ENCODE data around the gene CHST6.
A peak's percentile ranks its signal among the peaks of the same experiment; 100 is the strongest.
"Not testable (repeated sequence)": the region's sequence is repeated elsewhere in the genome, so short reads cannot be mapped to it uniquely, and the experiment has no call there.

CHST6 gene

DNA sequence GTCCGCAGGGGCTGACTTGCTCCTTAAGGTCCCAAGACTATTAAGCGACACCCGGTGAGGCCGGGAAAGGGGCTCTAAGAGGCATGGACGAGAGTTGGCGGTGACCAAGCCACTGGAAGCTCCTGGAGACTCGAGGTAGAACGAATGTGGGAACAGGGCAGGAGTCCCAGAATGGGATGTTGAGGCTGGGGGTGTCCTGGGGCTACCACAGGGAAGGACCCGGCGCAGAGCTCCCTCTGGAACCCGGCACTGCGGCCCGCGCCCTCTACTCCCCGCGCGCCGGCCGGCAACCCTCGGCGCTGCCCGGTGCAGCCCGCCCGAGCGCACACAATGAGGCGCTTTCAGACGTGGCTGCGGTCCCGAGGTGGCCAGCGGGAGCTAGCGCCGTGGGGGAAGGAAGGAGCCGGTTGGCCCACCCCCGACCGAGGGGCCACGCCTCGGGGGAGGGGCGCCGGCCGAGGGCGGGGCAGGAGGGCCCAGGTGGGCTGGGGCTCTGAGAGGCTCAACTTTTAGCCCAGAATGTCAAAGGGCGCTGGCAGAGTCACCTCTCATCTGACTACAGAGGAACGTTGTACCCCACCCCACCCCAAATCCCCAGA lies at the start of gene CHST6:
CHST6 (minus strand) TSS at position 366 of the 599 bp plus-strand sequence. CDS start 15,613 bp downstream, outside the sequence.
- DNase-seq (ENCODE audit: low read depth): no peak
- peak within 1 kb of the TSS; percentile 54 for H3K4me3 ChIP-seq (ENCODE audit: control insufficient read depth, low read depth, low read length)
- TF ChIP-seq, protein P1, sequence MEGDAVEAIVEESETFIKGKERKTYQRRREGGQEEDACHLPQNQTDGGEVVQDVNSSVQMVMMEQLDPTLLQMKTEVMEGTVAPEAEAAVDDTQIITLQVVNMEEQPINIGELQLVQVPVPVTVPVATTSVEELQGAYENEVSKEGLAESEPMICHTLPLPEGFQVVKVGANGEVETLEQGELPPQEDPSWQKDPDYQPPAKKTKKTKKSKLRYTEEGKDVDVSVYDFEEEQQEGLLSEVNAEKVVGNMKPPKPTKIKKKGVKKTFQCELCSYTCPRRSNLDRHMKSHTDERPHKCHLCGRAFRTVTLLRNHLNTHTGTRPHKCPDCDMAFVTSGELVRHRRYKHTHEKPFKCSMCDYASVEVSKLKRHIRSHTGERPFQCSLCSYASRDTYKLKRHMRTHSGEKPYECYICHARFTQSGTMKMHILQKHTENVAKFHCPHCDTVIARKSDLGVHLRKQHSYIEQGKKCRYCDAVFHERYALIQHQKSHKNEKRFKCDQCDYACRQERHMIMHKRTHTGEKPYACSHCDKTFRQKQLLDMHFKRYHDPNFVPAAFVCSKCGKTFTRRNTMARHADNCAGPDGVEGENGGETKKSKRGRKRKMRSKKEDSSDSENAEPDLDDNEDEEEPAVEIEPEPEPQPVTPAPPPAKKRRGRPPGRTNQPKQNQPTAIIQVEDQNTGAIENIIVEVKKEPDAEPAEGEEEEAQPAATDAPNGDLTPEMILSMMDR (IDR thresholded peaks at IDR 0.05; ENCODE audit: control insufficient read depth, insufficient read depth, low read depth, low read length, missing control alignments): no peak

DNA sequence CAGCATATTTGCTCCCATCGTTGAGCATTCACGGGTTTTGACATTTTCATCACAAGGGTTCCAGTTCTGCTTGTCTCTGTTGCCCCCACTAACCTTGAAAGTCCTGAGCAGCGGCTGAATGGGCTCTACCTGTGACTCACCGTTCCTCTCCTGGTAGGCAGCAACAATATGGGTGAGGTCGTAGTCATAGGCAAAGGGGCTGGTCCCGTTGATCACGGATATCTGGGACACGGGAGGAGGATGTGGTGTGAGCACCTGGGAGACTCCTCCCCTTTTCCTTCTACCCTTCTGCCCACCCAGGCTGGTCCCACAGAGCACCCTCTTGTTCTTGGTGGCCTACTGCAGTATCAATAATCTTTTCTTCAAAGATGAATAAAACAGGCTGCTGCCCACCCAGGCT lies 47.2 kb upstream of the CHST6 start:
- DNase-seq (ENCODE audit: low read depth); H3K4me3 ChIP-seq (ENCODE audit: control insufficient read depth, low read depth, low read length): not testable (repeated sequence)

DNA sequence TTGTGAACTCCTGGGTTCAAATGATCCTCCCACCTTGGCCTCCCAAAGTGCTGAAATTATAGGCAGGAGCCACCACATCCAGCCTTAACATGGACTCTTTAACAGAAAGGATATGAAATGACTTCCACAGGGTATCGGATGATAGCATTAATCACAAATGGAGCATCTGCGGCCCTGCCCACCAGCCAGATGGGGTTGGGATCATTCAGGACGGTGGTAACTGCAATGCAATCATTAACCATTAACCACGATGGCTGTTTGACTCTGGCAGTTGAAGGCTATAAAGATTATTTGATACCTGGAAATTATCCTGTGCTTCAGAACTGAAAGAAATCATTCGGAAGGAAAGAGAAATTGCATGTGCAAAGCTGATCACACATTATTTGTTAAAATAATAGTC lies 46.0 kb upstream of the CHST6 start:
- no peak for DNase-seq (ENCODE audit: low read depth)
- TF ChIP-seq, protein P1 (IDR thresholded peaks at IDR 0.05; ENCODE audit: control insufficient read depth, insufficient read depth, low read depth, low read length, missing control alignments): no peak
- no peak overlapping the region for H3K4me3 ChIP-seq (ENCODE audit: control insufficient read depth, low read depth, low read length)

DNA sequence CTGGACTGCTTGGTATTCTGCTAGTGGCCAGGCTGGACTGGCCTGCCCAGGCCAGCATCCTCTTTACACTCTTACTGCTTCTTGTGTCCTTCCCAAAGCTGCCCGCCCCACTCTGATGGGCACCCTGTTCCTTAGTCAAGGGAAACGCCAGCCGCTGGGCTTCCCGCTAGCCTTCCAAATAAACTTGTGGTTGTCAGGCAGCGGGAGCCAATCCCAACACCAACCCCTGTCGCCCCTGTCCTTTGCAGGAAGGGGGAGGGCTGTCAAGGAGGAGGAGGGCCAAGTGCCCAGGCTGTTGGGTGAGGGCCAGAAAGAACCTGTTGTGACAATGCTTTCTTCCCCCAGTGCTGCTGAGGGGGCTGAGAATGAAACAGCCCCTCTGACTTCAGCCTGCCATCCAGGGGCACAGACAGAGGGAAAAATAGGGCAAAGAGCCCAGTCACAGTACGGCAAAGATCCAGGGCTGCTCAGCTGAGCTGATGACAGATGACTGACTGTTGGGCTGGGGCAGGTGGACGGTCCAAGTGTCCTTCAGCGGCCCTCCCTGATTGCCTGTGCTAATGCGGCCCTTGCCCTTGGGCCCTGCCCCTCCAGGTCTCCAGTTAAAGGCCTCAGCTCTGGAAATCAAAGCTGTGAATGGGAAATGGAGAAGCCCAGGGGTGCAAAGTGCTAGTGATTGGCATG lies 43.8 kb upstream of the CHST6 start:
- DNase-seq (ENCODE audit: low read depth); H3K4me3 ChIP-seq (ENCODE audit: control insufficient read depth, low read depth, low read length): not testable (repeated sequence)

DNA sequence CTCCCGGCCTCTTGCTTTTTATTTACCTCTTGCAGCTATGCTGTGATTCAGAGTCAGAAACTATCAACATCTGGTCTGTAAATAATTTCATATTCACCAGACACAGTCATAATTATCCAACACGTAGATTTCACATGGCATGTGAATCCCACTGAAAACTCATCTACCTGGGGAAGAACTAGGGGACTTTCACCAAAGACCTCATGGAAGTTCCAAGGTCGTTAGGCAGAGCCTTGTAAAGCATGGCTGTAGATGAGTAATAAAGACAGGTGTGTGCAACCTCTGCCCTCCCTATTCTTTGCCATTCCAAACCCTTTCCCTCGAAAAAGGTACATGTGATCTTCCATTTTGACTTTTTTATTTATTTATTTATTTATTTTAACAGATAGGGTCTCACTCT lies 42.5 kb upstream of the CHST6 start:
- H3K4me3 ChIP-seq (ENCODE audit: control insufficient read depth, low read depth, low read length): no peak overlapping the region
- no peak for DNase-seq (ENCODE audit: low read depth)
- TF ChIP-seq, protein P1 (IDR thresholded peaks at IDR 0.05; ENCODE audit: control insufficient read depth, insufficient read depth, low read depth, low read length, missing control alignments): no peak

DNA sequence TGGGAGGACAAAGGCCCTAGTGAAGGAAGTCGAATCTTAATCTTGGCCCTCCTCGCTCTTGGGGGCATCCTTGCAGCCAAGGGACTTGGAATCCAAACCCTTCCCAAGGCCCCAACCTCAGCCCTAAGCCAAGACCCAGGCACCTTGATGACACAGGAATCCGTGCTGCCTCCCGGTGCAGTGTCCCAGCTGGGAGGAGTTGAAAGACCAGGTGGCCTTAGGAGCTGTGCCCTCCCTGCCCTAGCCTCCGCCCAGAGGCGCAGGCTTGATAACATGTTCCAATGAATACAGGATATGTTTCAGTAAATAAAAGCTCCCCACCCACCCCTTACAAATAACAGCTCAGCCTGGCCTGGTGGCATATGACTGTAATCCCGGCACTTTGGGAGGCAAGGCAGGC lies 40.7 kb upstream of the CHST6 start, which contains the start of gene CHST5:
CHST5 (minus strand) TSS at position 208 of the 400 bp plus-strand sequence. CDS start 5,724 bp downstream, outside the sequence.
- TF ChIP-seq, protein P1 (IDR thresholded peaks at IDR 0.05; ENCODE audit: control insufficient read depth, insufficient read depth, low read depth, low read length, missing control alignments): no peak
- no peak within 1 kb of the TSS for H3K4me3 ChIP-seq (ENCODE audit: control insufficient read depth, low read depth, low read length)
- DNase-seq (ENCODE audit: low read depth): no peak

DNA sequence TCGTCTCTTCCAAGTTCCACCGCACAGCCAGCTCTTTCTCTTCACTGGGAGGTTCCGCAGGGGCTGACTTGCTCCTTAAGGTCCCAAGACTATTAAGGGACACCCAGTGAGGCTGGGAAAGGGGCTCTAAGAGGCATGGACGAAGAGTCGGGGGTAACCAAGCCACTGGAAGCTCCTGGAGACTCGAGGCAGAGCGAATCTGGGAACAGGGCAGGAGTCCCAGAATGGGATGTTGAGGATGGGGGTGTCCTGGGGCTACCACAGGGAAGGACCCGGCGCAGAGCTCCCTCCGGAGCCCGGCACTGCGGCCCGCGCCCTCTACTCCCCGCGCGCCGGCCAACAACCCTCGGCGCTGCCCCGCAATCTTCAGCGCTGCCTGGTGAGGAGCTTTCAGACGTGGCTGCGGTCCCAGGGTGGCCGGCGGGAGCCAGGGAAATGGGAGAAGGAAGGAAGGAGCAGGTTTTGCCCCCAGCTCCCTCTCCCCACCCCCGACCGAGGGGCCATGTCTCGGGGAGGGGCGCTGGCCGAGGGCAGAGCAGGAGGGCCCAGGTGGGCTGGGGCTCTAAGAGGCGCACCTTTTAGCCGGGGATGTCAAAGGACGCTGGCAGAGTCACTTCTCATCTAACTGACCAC lies 40.1 kb upstream of the CHST6 start:
- TF ChIP-seq, protein P1 (IDR thresholded peaks at IDR 0.05; ENCODE audit: control insufficient read depth, insufficient read depth, low read depth, low read length, missing control alignments): no peak
- DNase-seq (ENCODE audit: low read depth): no peak
- no peak overlapping the region for H3K4me3 ChIP-seq (ENCODE audit: control insufficient read depth, low read depth, low read length)

All from AG09309 (cell line).